Measurements from ENCODE around the gene HIBADH. TPM values are rescaled to one million over a fixed set of nuclear protein-coding genes. Genes with fewer than 3 reads are reported as not detected.

Gene HIBADH
- total and polyA plus RNA-seq, 2 of the 4 experiments (the other 2 are of a cell fraction), result 36.6 to 52.5 TPM

DNA sequence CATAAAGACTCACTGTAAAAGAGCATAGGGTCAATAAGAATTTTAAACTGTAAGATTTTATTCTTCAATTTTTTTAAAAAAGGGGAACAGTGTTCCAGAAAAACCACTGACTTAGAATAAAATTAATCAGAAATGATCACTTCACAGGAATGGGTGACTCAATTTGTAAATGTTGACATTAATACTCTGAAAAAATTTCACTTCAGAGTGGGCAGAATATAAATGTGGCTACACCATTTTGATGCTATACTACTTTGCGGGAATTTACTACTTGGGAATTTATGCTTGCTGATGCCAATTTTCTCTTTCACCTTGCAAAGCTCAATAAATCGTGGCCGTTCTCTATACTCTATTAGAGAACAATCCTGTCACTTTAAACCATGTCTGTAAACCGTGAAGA, 126.9 kb downstream of the HIBADH start:
- Histone ChIP-seq H2BK5ac (ENCODE audit: low read depth, low read length, poor library complexity, severe bottlenecking) (no peak overlapping the region), H2BK120ac (ENCODE audit: low read depth, low read length) (no peak overlapping the region), H3K4me3 (ENCODE audit: insufficient read depth, low read depth, low read length) (no peak overlapping the region), H2BK15ac (ENCODE audit: low read depth, low read length) (no peak overlapping the region), H4K5ac (ENCODE audit: low read depth, low read length) (no peak overlapping the region), H3K27me3 (ENCODE audit: control insufficient read depth, insufficient read depth, low read length) (no peaks in the 10 kb centered on the region), H3K18ac (ENCODE audit: low read depth, low read length) (no peak overlapping the region), H4K8ac (ENCODE audit: low read depth in 2 of 2, low read length in 2 of 2) (no peak overlapping the region), H2BK20ac (ENCODE audit: low read depth, low read length) (no peak overlapping the region), H3K27ac (ENCODE audit: insufficient read depth, low read length) (no peak overlapping the region), H3K4me1 (ENCODE audit: control insufficient read depth, insufficient read depth, low read length) (peaks cover 11% of the 10 kb centered on the region), H3K4me2 (ENCODE audit: low read depth, low read length) (no peak overlapping the region), H3K9me1 (ENCODE audit: insufficient read depth, low read length) (peaks cover 3% of the 10 kb centered on the region; the same call in 1 of the 2 replicates), H2AK5ac (ENCODE audit: low read depth, low read length) (no peak overlapping the region), H3K56ac (ENCODE audit: extremely low read depth, insufficient read depth, low read length) (no peak overlapping the region), H3K9ac (ENCODE audit: low read depth, low read length) (no peak overlapping the region), H3K14ac (replicated peaks; ENCODE audit: low read depth, low read length) (no peak overlapping the region), H4K91ac (ENCODE audit: insufficient read depth, low read depth, low read length) (no peak overlapping the region), H3K9me3 (ENCODE audit: control insufficient read depth, insufficient read depth, low read length) (no peaks in the 10 kb centered on the region), H3K23ac (ENCODE audit: low read depth, low read length) (no peak overlapping the region), H3K79me1 (ENCODE audit: low read depth in 1 of 2, low read length in 2 of 2) (no peaks in the 10 kb centered on the region), H3K4ac (ENCODE audit: low read depth, low read length) (no peak overlapping the region), H2AFZ (replicated peaks; ENCODE audit: low read length, poor library complexity) (no peak overlapping the region), H4K20me1 (ENCODE audit: insufficient read depth, low read length) (no peaks in the 10 kb centered on the region), H3K36me3 (ENCODE audit: control insufficient read depth, insufficient read depth, low read length) (peaks cover 2% of the 10 kb centered on the region; the same call in 1 of the 2 replicates), H2AK9ac (replicated peaks; ENCODE audit: low read depth, low read length, poor library complexity) (no peak overlapping the region)
- TF ChIP-seq, protein P1, sequence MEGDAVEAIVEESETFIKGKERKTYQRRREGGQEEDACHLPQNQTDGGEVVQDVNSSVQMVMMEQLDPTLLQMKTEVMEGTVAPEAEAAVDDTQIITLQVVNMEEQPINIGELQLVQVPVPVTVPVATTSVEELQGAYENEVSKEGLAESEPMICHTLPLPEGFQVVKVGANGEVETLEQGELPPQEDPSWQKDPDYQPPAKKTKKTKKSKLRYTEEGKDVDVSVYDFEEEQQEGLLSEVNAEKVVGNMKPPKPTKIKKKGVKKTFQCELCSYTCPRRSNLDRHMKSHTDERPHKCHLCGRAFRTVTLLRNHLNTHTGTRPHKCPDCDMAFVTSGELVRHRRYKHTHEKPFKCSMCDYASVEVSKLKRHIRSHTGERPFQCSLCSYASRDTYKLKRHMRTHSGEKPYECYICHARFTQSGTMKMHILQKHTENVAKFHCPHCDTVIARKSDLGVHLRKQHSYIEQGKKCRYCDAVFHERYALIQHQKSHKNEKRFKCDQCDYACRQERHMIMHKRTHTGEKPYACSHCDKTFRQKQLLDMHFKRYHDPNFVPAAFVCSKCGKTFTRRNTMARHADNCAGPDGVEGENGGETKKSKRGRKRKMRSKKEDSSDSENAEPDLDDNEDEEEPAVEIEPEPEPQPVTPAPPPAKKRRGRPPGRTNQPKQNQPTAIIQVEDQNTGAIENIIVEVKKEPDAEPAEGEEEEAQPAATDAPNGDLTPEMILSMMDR (conservative IDR thresholded peaks at IDR 0.05; ENCODE audit: low read depth, low read length), result no peak
- TF ChIP-seq, protein P2, sequence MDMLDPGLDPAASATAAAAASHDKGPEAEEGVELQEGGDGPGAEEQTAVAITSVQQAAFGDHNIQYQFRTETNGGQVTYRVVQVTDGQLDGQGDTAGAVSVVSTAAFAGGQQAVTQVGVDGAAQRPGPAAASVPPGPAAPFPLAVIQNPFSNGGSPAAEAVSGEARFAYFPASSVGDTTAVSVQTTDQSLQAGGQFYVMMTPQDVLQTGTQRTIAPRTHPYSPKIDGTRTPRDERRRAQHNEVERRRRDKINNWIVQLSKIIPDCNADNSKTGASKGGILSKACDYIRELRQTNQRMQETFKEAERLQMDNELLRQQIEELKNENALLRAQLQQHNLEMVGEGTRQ (IDR thresholded peaks at IDR 0.05; ENCODE audit: low read depth, low read length), result no peak
- TF ChIP-seq BHLHE40 (IDR thresholded peaks at IDR 0.05; ENCODE audit: low read depth, low read length) (no peak), NFE2L2 (IDR thresholded peaks at IDR 0.05; ENCODE audit: low read depth, low read length) (no peak), CHD1 (IDR thresholded peaks at IDR 0.05; ENCODE audit: low read depth, low read length) (no peak), SMC3 (IDR thresholded peaks at IDR 0.05; ENCODE audit: low read depth, low read length) (no peak), MAZ (IDR thresholded peaks at IDR 0.05; ENCODE audit: borderline replicate concordance, low read depth, low read length) (no peak)
- ChIA-PET CTCF (no interaction called here), POLR2A (ENCODE audit: unreplicated experiment) (no interaction called here)
- ATAC-seq (ENCODE audit: low read depth), result no peak
- no TSS peak for BruUV-seq (replicated peaks)
- peak; percentile 12 for DNase-seq
- in situ Hi-C loops (cut with MboI; ENCODE audit: low sequenced_read_pairs), result no loop called here
- WGBS, 2 experiments (ENCODE audit: extremely low coverage in 2 of 2, insufficient read length in 1 of 2), result no CpG with 5 or more reads among the region's 4 CpGs
- intact Hi-C loops (cut with micrococcal nuclease), result no loop called here
- dilution Hi-C loops (cut with HindIII; ENCODE audit: low sequenced_read_pairs, unreplicated experiment), result no loop called here

All from IMR-90 (cell line).